GM19467 (cell line): ENCODE data around the gene SH3D21.

Experiments used
- ATAC-seq: cut with Tn5 transposase; IDR thresholded peaks from one replicate; pipeline ENCODE4 v1.9.1; 2021; ENCODE audit warnings: mild to moderate bottlenecking, moderate library complexity; ENCODE audit not compliant: unreplicated experiment

SH3D21 gene

GRCh38 chr1:36303244-36303643, 2.9 kb upstream of the SH3D21 start:
- no peak for ATAC-seq

- ATAC-seq: no peak
Measured at GRCh38 chr1:36303650-36304360, 2.4 kb upstream of the SH3D21 start.

DNA sequence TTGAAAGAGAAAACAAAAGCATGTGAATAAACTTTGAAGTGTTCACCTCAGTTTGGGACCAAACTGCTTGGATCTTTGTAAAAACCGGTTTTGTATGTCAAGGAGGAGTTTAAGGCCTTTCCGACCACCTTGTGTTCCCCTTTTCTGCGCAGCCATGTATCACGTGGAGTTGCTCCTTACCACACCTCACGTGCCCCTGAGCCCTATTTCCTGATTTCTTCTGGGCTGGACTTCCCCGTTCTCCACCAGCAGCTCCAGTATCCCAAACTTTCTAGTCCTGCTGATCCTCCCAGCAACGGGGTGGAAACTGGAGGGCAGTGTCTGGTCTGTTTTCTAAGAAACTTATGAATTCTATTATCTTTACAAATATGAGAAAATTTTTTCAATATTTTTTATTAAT, 1.6 kb upstream of the SH3D21 start:
- ATAC-seq: no peak

DNA sequence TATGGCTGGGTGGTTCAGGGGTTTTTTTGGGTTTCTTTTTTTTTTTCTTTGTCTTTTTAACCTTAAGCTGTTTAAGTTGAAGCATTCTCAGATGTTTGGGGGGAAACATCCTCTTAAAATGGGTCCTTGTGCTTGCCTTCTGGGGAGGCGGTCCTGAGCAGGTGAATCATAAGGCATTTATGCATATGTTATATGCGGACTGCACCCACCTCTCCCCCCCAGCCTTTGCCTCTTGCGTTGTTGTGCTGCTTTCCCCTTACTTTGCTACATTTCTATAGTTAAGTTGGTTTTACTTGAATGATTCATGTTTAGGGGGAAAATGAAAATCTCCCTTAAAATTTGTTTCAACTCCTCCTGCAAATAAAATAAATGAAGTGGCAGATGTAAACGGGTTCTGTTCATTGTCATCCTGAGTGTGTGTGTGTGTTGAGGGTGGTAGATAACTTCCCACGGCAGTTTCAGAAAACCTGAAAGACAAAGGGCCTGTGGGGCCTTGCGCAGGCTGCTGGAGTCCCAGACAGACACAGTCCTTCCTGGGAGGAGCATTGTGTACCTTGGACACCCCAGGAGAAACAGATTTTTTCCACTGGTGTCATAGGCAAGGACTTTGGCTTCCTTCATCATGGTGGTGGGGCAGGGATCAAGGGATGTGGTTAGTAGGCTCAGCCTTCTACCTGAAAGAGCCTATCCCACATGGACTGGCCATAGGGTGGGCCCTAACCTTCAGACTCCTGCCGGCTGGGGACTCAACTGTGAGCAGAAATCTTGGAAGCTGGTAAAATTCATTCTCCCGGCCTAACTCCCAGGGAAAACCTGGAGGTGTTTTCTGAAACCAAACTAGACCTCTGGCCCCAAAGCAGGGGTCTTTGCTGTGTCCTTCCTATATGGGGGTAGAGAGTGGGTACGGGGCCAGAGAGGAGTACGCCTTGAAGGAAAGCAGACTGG, 926 bp upstream of the SH3D21 start:
- ATAC-seq: no peak

DNA sequence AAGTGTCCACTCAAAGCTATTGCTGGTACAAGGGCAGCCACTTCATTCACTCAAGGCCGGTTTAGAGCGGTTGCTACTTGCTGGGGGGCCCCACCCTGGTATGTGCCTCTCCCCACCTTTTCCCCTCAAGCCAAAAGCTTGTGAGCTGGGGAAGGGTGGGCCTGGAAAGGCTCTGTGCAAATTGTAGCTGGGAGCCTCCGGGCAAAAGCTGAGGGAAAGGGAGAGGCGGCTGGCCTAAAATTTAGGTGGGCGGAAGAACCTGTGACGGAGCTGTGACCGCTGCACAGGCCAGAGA, 306 bp upstream of the SH3D21 start:
- no peak for ATAC-seq

DNA sequence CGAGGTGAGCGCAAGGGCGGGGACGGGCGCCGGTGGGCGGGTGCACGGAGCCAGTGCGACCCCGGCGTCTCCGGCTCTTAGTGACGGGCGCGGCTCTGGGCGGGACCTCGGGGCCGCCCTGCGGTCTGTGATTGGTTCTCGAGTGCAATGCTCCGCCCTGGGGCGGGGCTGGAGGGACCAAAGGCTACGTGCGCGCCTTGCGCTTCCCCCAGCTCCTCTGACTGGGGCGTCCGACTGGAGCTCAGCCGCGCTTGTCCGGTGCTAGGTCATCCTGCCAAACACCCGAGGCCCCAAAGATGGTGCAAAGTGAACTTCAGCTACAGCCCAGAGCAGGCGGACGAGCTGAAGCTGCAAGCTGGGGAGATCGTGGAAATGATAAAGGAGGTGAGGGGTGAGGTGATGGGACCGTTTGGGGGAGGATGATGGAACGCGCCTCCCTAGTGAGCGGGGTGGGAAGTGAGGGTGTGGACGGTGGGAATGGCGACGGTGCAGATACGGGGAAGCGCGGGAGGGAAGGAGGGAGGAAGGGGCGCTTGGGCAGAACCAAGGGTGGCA, 811 bp downstream of the SH3D21 start:
- ATAC-seq: peak; percentile 98

GRCh38 chr1:36307601-36308330, 1.6 kb downstream of the SH3D21 start:
- no peak for ATAC-seq

GRCh38 chr1:36309397-36309796, 3.2 kb downstream of the SH3D21 start:
- ATAC-seq: no peak

- no peak for ATAC-seq
Measured at GRCh38 chr1:36320291-36320761, 14.2 kb downstream of the SH3D21 start.

DNA sequence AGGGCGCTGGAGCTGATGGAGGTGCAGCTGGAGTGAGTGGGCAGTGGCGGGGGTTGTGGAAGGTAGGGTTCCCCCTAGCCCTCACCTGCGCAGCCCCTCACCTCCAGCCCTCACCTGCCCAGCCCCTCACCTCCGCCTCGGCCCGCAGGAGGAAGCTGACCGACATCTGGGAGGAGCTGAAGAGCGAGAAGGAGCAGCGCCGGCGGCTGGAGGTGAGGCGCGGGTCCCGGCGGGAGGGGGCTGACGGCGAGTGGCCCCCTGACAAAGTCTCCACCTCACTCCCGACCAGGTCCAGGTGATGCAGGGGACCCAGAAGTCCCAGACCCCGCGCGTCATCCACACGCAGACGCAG, 14.6 kb downstream of the SH3D21 start:
- ATAC-seq: no peak

DNA sequence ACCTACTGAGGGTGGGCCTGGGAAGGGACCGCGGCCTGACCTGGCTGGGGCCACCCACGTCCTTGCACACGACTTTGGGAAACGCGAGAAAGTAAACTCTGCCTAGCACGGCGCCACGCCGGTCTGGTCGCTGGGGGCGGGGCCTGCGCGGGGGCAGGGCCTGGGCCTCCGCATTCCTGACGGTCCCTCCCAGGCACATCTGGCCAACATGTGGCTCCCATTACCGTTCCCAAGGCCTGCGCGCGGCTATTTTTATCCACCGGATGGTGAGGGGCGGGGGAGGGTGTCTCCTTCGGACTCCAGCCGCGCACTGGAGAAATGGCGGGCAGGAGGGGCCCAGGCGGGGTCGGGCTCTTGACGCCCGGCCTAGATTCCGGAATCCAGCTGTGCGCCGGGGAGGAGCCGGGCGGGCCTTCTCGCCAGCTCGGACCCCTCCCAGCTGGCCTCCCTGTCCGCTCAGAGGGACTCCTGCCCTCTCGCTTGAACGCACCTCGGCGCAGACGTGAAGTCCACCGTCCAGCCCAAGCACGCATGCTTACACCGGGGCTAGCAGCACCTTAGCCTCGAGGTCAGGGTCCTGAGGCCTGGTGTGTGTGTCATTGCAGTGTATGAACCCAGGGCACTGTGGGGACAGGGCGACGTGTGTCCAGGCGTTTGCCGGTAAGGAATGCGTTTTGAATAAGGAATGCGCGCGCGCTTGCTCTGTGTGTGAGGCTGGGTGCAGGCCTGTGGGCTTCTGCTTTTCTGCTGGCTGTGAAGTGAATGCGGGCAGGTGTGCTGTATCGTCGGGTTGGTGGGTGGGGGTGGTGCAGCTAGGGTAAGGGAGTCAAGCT, 15.2 kb downstream of the SH3D21 start:
- ATAC-seq: no peak

DNA sequence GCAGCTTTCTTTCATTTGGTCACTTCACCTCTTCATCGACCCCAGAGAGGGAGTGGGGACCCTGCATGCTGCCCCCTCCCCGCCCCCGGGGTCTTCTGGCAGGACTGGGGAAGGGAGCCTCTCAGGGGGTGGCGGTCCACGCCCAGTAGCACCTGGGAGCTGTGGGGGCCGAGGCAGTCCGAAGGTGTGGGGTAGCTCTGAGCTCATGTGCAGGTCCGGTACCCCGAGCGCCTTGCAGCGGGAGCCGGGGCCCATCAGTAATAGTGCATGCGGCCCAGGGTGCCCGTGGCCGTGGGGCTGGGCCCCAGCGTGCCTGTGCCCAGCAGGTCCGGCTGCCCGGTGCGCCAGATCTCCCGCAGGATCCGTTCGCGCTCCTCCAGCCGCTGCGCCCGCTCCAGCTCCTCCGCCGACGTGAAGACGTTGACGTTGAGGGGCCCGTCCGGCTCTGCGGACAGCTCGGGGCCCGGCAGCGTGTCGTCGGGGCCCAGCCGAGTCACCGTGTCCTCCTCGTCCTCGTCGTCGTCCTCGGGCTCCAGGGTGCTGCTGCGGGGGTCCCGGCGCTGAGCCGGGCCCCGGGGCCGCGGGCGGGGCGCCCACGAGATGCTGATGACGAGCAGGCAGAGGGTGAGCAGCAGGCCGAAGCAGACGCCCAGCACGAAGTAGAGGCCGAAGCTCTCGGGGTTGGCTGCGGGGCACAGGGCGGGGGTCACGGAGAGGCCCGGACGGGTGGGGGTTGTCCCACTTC, 16.0 kb downstream of the SH3D21 start:
- no peak for ATAC-seq

DNA sequence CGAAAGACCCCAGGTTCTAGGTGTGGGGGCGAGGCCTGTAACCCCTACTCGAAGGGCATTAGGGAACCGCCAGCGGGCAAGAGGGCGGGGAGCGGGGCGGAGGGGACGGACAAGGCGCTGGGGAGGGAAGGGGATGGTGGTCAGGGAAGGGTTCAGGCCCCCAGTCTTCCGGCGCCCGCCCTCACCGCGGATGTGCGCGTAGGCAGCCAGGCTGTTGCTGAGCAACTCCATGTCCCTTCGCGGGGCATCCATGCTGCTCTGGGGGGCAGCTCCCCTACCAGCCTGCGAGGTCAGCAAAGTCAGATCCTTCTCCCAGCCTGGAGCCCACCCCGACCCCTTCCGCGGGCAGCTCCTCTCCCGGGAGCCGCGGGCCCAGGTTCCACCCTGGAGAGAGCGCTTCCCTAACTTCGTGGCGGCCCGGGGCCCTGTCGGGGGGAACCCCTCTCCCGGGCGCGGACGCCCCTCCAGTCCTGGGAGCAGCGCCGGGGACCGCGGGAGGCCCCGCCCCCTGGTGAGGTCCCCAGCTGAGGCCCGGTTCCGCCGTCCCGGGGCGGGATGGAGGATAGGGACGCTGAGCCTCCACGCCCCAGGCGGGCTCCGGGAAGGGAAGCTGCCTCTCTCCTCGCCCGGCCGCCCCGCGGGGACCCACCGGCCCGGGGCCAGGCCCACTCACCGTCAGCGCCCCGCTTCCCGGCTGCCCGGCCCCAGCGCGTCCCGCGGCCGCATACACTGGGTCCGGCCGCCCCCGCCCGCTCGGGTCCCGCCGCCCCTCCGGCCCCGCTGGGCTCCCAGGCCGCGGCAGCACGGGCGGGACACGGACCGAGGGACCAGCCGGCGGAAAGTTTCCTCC, 16.8 kb downstream of the SH3D21 start:
- no peak for ATAC-seq

GRCh38 chr1:36323636-36324352, 17.6 kb downstream of the SH3D21 start, which contains the start of gene EVA1B:
Gene EVA1B (minus strand): TSS chr1:36323645. CDS start chr1:36323037, 608 bp downstream.
- no peak for ATAC-seq

- no peak for ATAC-seq
Measured at GRCh38 chr1:36324353-36324703, 18.2 kb downstream of the SH3D21 start.

DNA sequence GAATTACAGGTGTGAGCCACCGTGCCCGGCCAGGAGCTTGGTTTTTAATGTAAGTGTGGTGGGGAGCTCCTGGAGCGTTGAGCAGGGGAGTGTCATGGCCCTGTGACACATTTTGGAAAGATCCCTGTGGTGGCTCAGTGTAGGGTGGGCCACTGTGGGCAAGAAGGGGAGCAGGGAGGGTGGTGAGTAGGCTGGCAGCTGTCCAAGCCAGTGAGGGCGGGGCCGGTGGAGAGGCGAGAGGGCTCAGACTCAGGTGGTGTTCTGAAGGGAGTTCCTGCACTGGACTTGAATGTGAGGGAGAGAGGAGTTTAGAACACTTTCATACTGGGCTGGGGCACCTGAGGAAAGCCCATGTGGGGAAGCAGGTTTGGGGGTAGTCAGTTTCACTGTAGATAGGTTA, 20.3 kb downstream of the SH3D21 start:
- ATAC-seq: no peak

DNA sequence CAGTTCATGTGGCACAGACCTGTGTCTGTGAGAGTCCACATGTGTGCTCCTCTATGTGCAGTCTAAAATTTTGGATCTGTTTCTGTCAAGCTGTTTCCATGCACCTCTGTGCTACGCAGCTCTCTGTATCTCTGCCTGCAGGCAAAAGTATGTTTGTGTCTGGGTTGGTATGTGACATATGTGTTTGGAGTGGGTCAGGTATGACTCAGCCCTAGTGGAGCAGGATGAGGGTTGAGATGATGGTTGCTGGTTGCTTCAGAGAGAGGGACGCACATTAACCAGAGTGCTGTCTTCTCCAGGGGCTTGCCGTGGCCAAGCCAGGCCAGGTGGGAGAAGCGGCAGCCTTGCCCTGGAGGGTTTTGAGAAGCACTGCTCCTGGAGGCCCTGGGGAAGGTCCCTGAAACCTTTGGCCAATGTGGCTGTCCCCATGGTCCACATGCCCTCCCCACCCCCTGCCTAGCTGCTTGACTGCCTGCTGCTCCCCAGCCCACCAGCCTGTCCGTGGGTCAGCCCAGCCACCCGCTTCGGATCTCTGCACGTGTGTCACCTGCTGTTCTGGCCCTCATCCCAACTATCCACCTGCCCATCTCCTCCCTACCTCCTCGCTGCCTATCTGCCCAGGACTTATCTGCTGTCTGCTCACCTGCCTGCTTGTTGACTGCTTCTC, 21.4 kb downstream of the SH3D21 start:
- ATAC-seq: no peak

DNA sequence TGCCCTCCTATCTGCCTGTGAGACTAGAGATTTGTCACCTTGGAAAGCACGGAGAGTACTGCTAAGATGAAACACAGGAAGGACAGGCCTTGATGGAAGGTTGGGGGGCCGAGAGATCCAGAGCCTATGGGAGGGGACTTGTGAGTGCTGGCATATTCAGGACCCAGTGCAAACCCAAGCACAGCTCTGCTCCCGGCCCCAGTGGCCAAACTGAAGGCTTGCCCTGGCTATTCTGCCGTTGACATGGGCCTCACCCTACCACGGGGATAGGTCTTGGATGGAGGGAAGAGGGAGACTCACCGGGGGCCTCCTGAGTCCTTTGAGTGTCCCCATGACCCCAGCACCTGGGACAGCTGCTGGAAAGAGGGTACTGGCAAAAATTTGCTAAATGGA, 21.9 kb downstream of the SH3D21 start:
- ATAC-seq: no peak
